Activated CD8-positive, alpha-beta T cell treated with anti-CD3 and anti-CD28 coated beads, Interleukin-2, amount 10 ng/mL, durations not matched to agents 7 days and 5 days (primary cell): ENCODE measurements around the gene BCKDHA. TPM values are rescaled to one million over a fixed set of nuclear protein-coding genes. Genes with fewer than 3 reads are reported as not detected.
A peak's percentile ranks its signal among the peaks of the same experiment; 100 is the strongest.
"Not testable (repeated sequence)": the region's sequence is repeated elsewhere in the genome, so short reads cannot be mapped to it uniquely, and the experiment has no call there.

Experiments
- ATAC-seq: fragments of 150-1000 bp; cut with Tn5 transposase; one replicate; pipeline ENCODE4 v1.10.0; 2021; ENCODE audit warnings: moderate library complexity
- CTCF ChIA-PET: fragments of 350-600 bp; sonication (Branson Sonifier 250); formaldehyde crosslinking; loops from one replicate; lab custom pipeline; 2021; ENCODE audit warnings: antibody characterized with exemption; lab: Charles Lee
- POLR2A ChIA-PET: fragments of 350-600 bp; sonication (Branson Sonifier 250); formaldehyde crosslinking; loops from one replicate; lab custom pipeline; 2021; ENCODE audit warnings: antibody characterized with exemption; lab: Charles Lee
- DNase-seq: peaks from one replicate; pipeline ENCODE4 v3.0.0-alpha.2; 2020
- H3K27ac Mint-ChIP-seq: one replicate; pipeline ENCODE4 v1.8.0; 2021; ENCODE audit warnings: mild to moderate bottlenecking, mixed read lengths
- H3K27me3 Mint-ChIP-seq: one replicate; pipeline ENCODE4 v1.8.0; 2021; ENCODE audit warnings: low read depth, mixed read lengths
- H3K36me3 Mint-ChIP-seq: one replicate; pipeline ENCODE4 v1.8.0; 2021; ENCODE audit warnings: low read depth, mixed read lengths
- H3K4me1 Mint-ChIP-seq: one replicate; pipeline ENCODE4 v1.8.0; 2021; ENCODE audit warnings: low read depth, mixed read lengths
- H3K4me3 Mint-ChIP-seq: one replicate; pipeline ENCODE4 v1.8.0; 2021; ENCODE audit warnings: mild to moderate bottlenecking, mixed read lengths
- H3K9me3 Mint-ChIP-seq: one replicate; pipeline ENCODE4 v1.8.0; 2022; ENCODE audit warnings: mixed read lengths; ENCODE audit not compliant: insufficient read depth
- total RNA-seq, 2 experiments: library from RNA; stranded (reverse); gene quantifications; one replicate each; pipeline ENCODE4 v1.2.3, GENCODE V29; 2021

Gene BCKDHA
- total RNA-seq, 2 experiments from 2014 or later: 15.8 to 24.5 TPM

DNA sequence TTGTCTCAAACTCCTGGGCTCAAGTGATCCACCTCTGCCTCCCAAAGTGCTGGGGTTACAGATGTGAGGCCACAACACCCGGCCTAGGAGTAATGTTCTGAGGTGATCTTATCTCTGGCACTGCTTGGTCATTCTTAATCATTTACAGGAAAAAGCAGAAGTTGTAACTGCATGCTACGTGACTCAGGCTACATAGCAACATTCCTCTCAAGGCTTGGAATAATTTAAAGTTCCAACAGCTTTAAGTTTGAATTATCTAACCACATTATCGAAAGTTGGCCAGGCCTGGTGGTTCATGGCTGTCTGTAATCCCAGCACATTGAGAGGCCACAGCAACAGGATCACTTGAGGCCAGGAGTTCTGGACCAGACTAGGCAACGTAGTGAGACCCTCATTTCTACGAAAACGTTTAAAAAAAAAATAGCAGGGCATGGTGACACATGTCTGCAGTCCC lies 29.7 kb upstream of the BCKDHA start:
- ATAC-seq: no peak
- Mint-ChIP-seq H3K4me3 (no peak overlapping the region), H3K27ac (no peak overlapping the region), H3K9me3 (no peaks in the 10 kb centered on the region), H3K27me3 (no peaks in the 10 kb centered on the region), H3K4me1 (peaks cover 24% of the 10 kb centered on the region), H3K36me3 (peaks cover 3% of the 10 kb centered on the region)
- POLR2A ChIA-PET: no interaction called here
- no peak for DNase-seq
- CTCF ChIA-PET: interaction anchor here (0.7 to 1.7 kb wide), 3 partner anchors 15 to 104 kb away, joined by 3 to 5 read pairs (median 4); no protein-coding TSS in a partner anchor

GRCh38 chr19:41369769-41370168 lies 27.8 kb upstream of the BCKDHA start:
- Mint-ChIP-seq H3K27ac (no peak overlapping the region), H3K4me1 (peaks cover 14% of the 10 kb centered on the region), H3K27me3 (no peaks in the 10 kb centered on the region), H3K9me3 (no peaks in the 10 kb centered on the region), H3K36me3 (no peaks in the 10 kb centered on the region), H3K4me3 (no peak overlapping the region)
- CTCF ChIA-PET: no interaction called here
- POLR2A ChIA-PET: no interaction called here
- DNase-seq (no peak), ATAC-seq (no peak)

DNA sequence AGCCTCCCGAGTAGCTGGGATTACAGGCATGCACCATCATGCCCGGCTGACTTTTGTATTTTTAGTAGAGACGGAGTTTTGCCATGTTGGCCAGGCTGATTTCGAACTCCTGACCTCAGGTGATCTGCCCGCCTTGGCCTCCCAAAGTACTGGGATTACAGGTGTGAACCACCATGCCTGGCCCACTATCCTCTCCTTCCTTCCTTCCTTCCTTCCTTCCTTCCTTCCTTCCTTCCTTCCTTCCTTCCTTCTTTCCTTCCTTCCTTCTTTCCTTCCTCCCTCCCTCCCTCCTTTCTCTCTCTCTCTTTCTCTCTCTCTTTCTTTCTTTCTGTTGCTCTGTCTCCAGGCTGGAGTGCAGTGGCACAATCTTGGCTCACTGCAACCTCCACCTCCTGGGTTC lies 26.5 kb upstream of the BCKDHA start:
- CTCF ChIA-PET: not testable (repeated sequence)

DNA sequence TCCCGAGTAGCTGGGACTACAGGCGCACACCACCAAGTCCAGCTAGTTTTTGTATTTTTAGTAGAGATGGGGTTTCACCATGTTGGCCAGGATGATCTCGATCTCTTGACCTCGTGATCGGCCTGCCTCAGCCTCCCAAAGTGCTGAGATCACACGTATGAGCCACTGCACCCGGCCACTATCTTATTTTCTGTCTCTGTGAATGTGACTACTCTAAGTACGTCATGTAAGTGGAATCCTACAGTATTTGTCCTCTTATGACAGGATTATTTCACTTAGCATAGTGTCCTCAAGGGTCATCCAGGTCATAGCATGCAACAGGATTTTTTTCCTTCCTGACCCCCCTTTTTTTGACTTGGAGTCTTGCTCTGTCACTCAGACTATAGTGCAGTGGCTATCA lies 26.1 kb upstream of the BCKDHA start:
- Mint-ChIP-seq H3K4me3 (no peak overlapping the region), H3K4me1 (peaks cover 16% of the 10 kb centered on the region), H3K9me3 (no peaks in the 10 kb centered on the region), H3K27me3 (no peaks in the 10 kb centered on the region), H3K36me3 (no peaks in the 10 kb centered on the region), H3K27ac (no peak overlapping the region)
- DNase-seq (no peak), ATAC-seq (no peak)
- POLR2A ChIA-PET: no interaction called here
- CTCF ChIA-PET: no interaction called here

More for the DNA sequence above, 26.5 kb upstream of the BCKDHA start:
- ATAC-seq, POLR2A ChIA-PET, H3K36me3 Mint-ChIP-seq, H3K27ac Mint-ChIP-seq, H3K27me3 Mint-ChIP-seq, DNase-seq, H3K9me3 Mint-ChIP-seq, H3K4me3 Mint-ChIP-seq: not testable (repeated sequence)
- peaks cover 19% of the 10 kb centered on the region for H3K4me1 Mint-ChIP-seq

DNA sequence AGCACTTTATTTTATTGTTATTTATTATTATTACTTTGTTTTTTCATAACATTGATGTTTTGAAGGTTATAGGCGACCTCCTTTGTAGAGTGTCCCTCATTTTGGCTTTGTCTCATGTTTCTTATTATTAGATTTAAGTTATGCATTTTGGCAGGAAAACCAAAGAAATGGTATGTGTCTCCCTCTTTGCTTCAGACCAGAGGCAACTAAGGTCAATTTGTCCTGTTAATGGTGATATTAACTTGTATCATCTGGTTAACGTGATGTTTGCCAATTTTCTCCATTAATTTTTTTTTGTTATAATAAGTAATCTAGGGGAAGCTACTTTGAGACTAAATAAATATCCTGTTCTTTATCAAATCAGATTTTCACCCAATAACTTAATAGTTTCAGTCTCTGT lies 25.1 kb upstream of the BCKDHA start:
- Mint-ChIP-seq H3K27ac (no peak overlapping the region), H3K4me3 (no peak overlapping the region), H3K27me3 (no peaks in the 10 kb centered on the region), H3K36me3 (no peaks in the 10 kb centered on the region), H3K4me1 (peaks cover 24% of the 10 kb centered on the region), H3K9me3 (no peaks in the 10 kb centered on the region)
- DNase-seq (no peak), ATAC-seq (no peak)
- POLR2A ChIA-PET: no interaction called here
- CTCF ChIA-PET: interaction anchor here (1.0 kb wide), 1 partner anchor 67 kb away, joined by 3 read pairs; the partner anchor contains the start of gene DMAC2

DNA sequence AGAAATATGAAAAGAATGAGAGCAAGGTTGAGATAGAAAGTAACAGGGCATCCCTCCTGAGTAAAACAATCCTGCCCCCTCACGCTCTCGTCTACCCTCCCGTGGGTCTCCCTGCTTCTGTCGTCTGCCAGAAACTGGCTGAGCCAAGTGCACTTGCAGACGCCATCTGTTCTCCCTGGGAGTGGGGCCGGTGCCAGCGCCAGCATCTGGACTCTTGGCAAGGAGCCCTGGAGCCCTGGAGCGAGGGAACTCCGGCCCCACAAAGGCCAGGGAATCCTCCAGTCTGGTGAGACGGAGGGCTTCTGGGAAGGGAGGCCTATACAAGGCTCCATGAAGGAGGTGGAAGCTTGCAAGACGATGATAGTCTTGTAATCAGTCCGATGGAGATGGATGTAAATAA lies 23.6 kb upstream of the BCKDHA start:
- Mint-ChIP-seq H3K4me3 (no peak overlapping the region), H3K4me1 (peaks cover 22% of the 10 kb centered on the region), H3K9me3 (no peaks in the 10 kb centered on the region), H3K27me3 (no peaks in the 10 kb centered on the region), H3K36me3 (no peaks in the 10 kb centered on the region), H3K27ac (no peak overlapping the region)
- no peak for ATAC-seq
- no peak for DNase-seq
- POLR2A ChIA-PET: no interaction called here
- CTCF ChIA-PET: no interaction called here

DNA sequence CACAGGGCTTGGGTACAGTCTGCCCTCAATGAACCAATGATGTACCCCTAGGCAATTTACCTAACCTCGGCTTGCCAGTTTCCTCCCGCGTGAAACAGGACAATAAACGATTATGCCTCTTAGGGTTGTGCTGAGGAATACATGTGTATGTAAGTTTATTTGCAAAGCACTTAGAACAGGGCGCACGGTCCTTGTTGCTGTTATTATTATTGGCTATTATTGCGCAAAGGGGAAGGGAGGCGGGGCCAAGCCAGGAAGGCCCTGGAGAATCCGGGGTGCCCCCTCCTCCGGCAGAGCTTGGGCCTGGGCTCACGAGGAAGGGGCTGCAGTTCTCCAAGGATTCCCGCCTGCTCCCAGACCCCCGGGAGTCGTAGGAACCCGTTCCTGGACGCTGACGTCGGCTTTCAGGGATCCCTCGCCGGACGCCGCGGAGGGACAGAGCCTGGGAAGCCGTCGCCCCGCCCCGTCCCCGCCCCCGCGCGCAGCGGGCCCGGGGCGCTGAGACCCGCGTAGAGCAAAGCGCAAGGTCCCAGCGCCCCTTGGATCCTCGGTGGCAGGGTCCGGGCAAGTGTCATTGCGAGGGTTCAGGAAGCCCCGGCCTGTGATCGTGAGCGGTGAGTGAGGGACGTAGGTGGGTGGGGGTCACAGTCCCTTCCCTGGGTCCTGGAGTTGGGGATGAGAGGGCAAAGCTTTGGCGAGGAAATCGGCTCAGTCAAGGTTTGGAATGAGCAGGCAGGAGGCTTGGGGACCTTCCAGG lies 21.2 kb upstream of the BCKDHA start, which contains the start of gene TMEM91:
Gene TMEM91 (plus strand): TSS at position 293 of the 757 bp plus-strand sequence. CDS start 1,777 bp downstream, outside the sequence.
- Mint-ChIP-seq H3K9me3 (no peaks in the 10 kb centered on the region), H3K27ac (peak within 1 kb of the TSS; percentile 44), H3K27me3 (no peaks in the 10 kb centered on the region), H3K4me3 (peak within 1 kb of the TSS; percentile 34), H3K36me3 (no peaks in the 10 kb centered on the region), H3K4me1 (peaks cover 20% of the 10 kb centered on the region)
- ChIA-PET CTCF (interaction anchor here (2.7 kb wide), 1 partner anchor 11 kb away, joined by 15 read pairs; the partner anchor contains the start of gene B9D2), POLR2A (no interaction called here)
- DNase-seq: no peak
- peak; percentile 27 for ATAC-seq

- Mint-ChIP-seq H3K4me3 (peak overlapping the region; percentile 34), H3K36me3 (no peaks in the 10 kb centered on the region), H3K27ac (peak overlapping the region; percentile 44), H3K27me3 (no peaks in the 10 kb centered on the region), H3K9me3 (no peaks in the 10 kb centered on the region), H3K4me1 (peaks cover 18% of the 10 kb centered on the region)
- ChIA-PET POLR2A (no interaction called here), CTCF (interaction anchor here (2.7 kb wide), 1 partner anchor 12 kb away, joined by 15 read pairs; the partner anchor contains the start of gene B9D2)
- DNase-seq (no peak), ATAC-seq (no peak)
Observed at GRCh38 chr19:41376998-41377365, 20.6 kb upstream of the BCKDHA start.

DNA sequence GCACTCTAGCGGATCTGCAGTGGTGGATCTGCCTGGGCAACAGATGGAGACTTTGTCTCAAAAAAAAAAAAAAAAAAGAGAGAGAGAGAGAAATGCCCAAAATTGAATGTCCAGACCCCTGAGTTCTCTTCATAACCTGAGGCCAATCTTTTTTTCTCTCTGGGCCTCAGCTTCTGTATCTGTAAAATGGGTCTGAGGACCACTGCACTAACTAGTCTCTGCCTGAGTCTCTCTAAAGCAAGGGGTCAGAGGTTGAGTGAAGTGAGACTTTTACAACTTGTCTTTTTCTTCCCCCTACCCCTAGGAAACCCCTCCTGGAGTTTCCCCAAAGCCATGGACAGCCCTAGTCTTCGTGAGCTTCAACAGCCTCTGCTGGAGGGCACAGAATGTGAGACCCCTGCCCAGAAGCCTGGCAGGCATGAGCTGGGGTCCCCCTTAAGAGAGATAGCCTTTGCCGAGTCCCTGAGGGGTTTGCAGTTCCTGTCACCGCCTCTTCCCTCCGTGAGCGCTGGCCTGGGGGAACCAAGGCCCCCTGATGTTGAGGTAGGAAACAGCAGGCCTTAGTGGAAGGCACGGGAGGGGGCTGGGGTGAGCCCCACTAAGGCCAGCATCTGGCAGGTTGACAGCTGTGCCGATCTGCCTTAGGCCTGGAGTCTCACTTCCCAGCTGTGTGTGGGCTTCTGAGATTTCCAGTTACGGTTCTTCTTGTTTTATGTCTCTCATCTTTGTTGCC lies 19.5 kb upstream of the BCKDHA start:
- no peaks in the 10 kb centered on the region for H3K9me3 Mint-ChIP-seq
- H3K36me3 Mint-ChIP-seq: peaks cover 4% of the 10 kb centered on the region
- CTCF ChIA-PET: interaction anchor here (1.2 to 2.7 kb wide), 3 partner anchors 9 to 22 kb away, joined by 3 to 15 read pairs (median 3); partner anchors contain the start of gene B9D2
- POLR2A ChIA-PET: interaction anchor here (1.2 kb wide), 1 partner anchor 11 kb away, joined by 3 read pairs; no protein-coding TSS in a partner anchor
- peak; percentile 72 for ATAC-seq
- H3K4me3 Mint-ChIP-seq: no peak overlapping the region
- H3K27ac Mint-ChIP-seq: no peak overlapping the region
- DNase-seq: peak; percentile 28
- no peaks in the 10 kb centered on the region for H3K27me3 Mint-ChIP-seq
- H3K4me1 Mint-ChIP-seq: peaks cover 16% of the 10 kb centered on the region

DNA sequence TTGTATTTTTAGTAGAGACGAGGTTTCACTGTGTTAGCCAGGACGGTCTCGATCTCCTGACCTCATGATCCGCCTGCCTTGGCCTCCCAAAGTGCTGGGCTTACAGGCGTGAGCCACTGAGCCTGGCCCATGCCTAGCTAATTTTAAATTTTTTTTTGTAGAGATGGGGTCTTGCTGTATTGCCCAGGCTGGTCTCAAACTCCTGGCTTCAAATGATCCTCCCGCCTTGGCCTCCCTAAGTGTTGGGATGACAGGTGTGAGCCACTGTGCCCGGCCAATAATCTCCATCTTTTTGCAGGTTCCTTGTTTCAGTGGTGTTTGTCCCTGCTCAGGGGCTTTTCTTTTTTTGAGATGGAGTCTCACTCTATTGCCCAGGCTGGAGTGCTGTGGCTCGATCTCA lies 16.1 kb upstream of the BCKDHA start:
- H3K36me3 Mint-ChIP-seq: peaks cover 10% of the 10 kb centered on the region
- H3K9me3 Mint-ChIP-seq, H3K27me3 Mint-ChIP-seq, H3K4me3 Mint-ChIP-seq, ATAC-seq, H3K4me1 Mint-ChIP-seq, H3K27ac Mint-ChIP-seq, DNase-seq, POLR2A ChIA-PET: not testable (repeated sequence)
- CTCF ChIA-PET: interaction anchor here (1.2 kb wide), 1 partner anchor 26 kb away, joined by 3 read pairs; no protein-coding TSS in a partner anchor

DNA sequence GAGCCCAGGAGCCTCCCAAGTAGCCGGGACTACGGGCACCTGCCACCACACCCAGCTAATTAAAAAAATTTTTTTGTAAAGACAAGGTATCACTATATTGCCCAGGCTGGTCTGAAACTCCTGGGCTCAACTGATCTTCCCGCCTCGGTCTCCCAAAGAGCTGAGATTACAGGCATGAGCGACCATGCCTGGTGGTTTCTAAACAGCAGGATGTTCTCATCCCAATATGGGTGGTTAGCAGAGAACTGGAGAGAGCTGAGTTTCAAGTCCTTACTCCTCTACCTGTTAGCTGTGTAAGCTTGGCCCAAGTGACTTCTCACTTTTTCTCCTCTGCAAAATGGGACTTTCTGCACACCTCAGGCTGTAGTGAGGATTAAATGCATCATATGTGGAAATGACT lies 13.3 kb upstream of the BCKDHA start:
- H3K9me3 Mint-ChIP-seq: no peaks in the 10 kb centered on the region
- CTCF ChIA-PET: no interaction called here
- POLR2A ChIA-PET: no interaction called here
- ATAC-seq: no peak
- no peaks in the 10 kb centered on the region for H3K4me1 Mint-ChIP-seq
- H3K36me3 Mint-ChIP-seq: peaks cover 15% of the 10 kb centered on the region
- no peak for DNase-seq
- H3K4me3 Mint-ChIP-seq: no peak overlapping the region
- no peaks in the 10 kb centered on the region for H3K27me3 Mint-ChIP-seq
- H3K27ac Mint-ChIP-seq: no peak overlapping the region
